Type B pancreatic cell (in vitro differentiated cells): ENCODE data around the gene AQP2. TPM values are rescaled to one million over a fixed set of nuclear protein-coding genes. Genes with fewer than 3 reads are reported as not detected.

Experiments used
- DNase-seq: peaks from one replicate; pipeline ENCODE4 v3.0.0; 2021; ENCODE audit warnings: mixed read lengths; ENCODE audit not compliant: unreplicated experiment; ENCODE audit errors: extremely low spot score
- H3K27ac Mint-ChIP-seq: 2 replicates; pipeline ENCODE4 v1.8.0; 2021; ENCODE audit warnings: mild to moderate bottlenecking, mixed read lengths
- H3K27me3 Mint-ChIP-seq: 2 replicates; pipeline ENCODE4 v1.8.0; 2021; ENCODE audit warnings: mixed read lengths
- H3K36me3 Mint-ChIP-seq: 2 replicates; pipeline ENCODE4 v1.8.0; 2021; ENCODE audit warnings: mixed read lengths
- H3K4me1 Mint-ChIP-seq: one replicate; pipeline ENCODE4 v1.8.0; 2021; ENCODE audit warnings: mixed read lengths; ENCODE audit not compliant: unreplicated experiment
- H3K4me3 Mint-ChIP-seq: 2 replicates; pipeline ENCODE4 v1.8.0; 2021; ENCODE audit warnings: mild to moderate bottlenecking, mixed read lengths
- H3K9me3 Mint-ChIP-seq: 2 replicates; pipeline ENCODE4 v1.8.0; 2021; ENCODE audit warnings: mixed read lengths
- CTCF ChIP-seq: fragments of 200-600 bp; sonication (generic); conservative IDR thresholded peaks from 2 replicates; pipeline ENCODE4 v1.5.0; 2021; ENCODE audit warnings: antibody characterized with exemption, mild to moderate bottlenecking
- total RNA-seq: library from RNA; stranded (reverse); gene quantifications from 2 replicates; pipeline ENCODE4 v1.2.1, GENCODE V29; 2021; ENCODE audit warnings: low replicate concordance

Gene AQP2
- total RNA-seq, 1 donor from 2014 or later = not detected

- H3K36me3 Mint-ChIP-seq = no peaks in the 10 kb centered on the region
- no peaks in the 10 kb centered on the region for H3K4me1 Mint-ChIP-seq
- H3K27ac Mint-ChIP-seq = no peak overlapping the region
Observed at GRCh38 chr12:49969651-49970429, 19.3 kb downstream of the AQP2 start.

GRCh38 chr12:49970658-49971057, 20.1 kb downstream of the AQP2 start:
- no peak for TF ChIP-seq CTCF
- no peak overlapping the region for H3K4me3 Mint-ChIP-seq
- H3K27ac Mint-ChIP-seq = no peak overlapping the region
- no peaks in the 10 kb centered on the region for H3K4me1 Mint-ChIP-seq
- H3K9me3 Mint-ChIP-seq = no peaks in the 10 kb centered on the region
- no peaks in the 10 kb centered on the region for H3K36me3 Mint-ChIP-seq
- H3K27me3 Mint-ChIP-seq = peaks cover 11% of the 10 kb centered on the region
- DNase-seq = no peak

More at GRCh38 chr12:49969651-49970429, 19.3 kb downstream of the AQP2 start:
- H3K4me3 Mint-ChIP-seq = no peak overlapping the region
- peaks cover 15% of the 10 kb centered on the region for H3K27me3 Mint-ChIP-seq
- DNase-seq = no peak
- H3K9me3 Mint-ChIP-seq = no peaks in the 10 kb centered on the region
- no peak for TF ChIP-seq CTCF

- Mint-ChIP-seq H3K9me3 (no peaks in the 10 kb centered on the region), H3K36me3 (no peaks in the 10 kb centered on the region), H3K4me1 (no peaks in the 10 kb centered on the region), H3K27ac (no peak overlapping the region), H3K4me3 (no peak overlapping the region), H3K27me3 (peaks cover 9% of the 10 kb centered on the region)
- TF ChIP-seq CTCF = no peak
- DNase-seq = no peak
Observed at GRCh38 chr12:49971141-49971540, 20.6 kb downstream of the AQP2 start.

GRCh38 chr12:49972129-49972528, 21.6 kb downstream of the AQP2 start:
- no peaks in the 10 kb centered on the region for H3K36me3 Mint-ChIP-seq
- no peaks in the 10 kb centered on the region for H3K9me3 Mint-ChIP-seq
- H3K4me1 Mint-ChIP-seq = no peaks in the 10 kb centered on the region
- no peak for TF ChIP-seq CTCF
- no peak overlapping the region for H3K4me3 Mint-ChIP-seq
- no peak for DNase-seq
- H3K27me3 Mint-ChIP-seq = peaks cover under 1% of the 10 kb centered on the region
- no peak overlapping the region for H3K27ac Mint-ChIP-seq

- Mint-ChIP-seq H3K4me3 (no peak within 1 kb of the TSS), H3K36me3 (no peaks in the 10 kb centered on the region), H3K4me1 (no peaks in the 10 kb centered on the region), H3K9me3 (no peaks in the 10 kb centered on the region), H3K27ac (no peak within 1 kb of the TSS), H3K27me3 (no peaks in the 10 kb centered on the region)
- no peak for DNase-seq
- TF ChIP-seq CTCF = no peak
Observed at GRCh38 chr12:49972641-49973360, 22.3 kb downstream of the AQP2 start, which contains the start of gene AQP6. TSS of gene AQP6 (plus strand) at chr12:49972947. CDS start at chr12:49973174, 227 bp downstream.
